Stomach (tissue), 4 donors: ENCODE measurements around the gene DMC1.

Experiments
- CTCF ChIP-seq, 7 experiments: fragments of 450-650 bp in 4 of 7; fragments of 200-600 bp in 3 of 7; sonication (generic) in 3 of 7; IDR thresholded peaks; one replicate each; pipeline ENCODE4 v1.5.1; 2016 to 2019; ENCODE audit warnings: antibody characterized with exemption in 7 of 7, control low read depth in 2 of 7, mild to moderate bottlenecking in 1 of 7
- EP300 ChIP-seq: sonication (generic); formaldehyde crosslinking; IDR thresholded peaks from one replicate; pipeline ENCODE4 v1.6.1; 2017; ENCODE audit warnings: antibody characterized with exemption
- POLR2A ChIP-seq, 4 donors: fragments of 450-650 bp; IDR thresholded peaks; one replicate each; pipeline ENCODE4 v1.6.1; 2016; ENCODE audit warnings: antibody characterized with exemption in 4 of 4, control low read depth in 2 of 4, mild to moderate bottlenecking in 1 of 4, moderate library complexity in 1 of 4
- POLR2AphosphoS5 ChIP-seq, 3 donors: sonication (generic); formaldehyde crosslinking; IDR thresholded peaks; one replicate each; pipeline ENCODE4 v1.6.1; 2016; ENCODE audit warnings: antibody characterized with exemption in 3 of 3

GRCh38 chr22:38497869-38498268, 72.1 kb downstream of the DMC1 start:
- TF ChIP-seq CTCF (IDR thresholded peaks at IDR 0.05) (no peak), EP300 (no peak), POLR2AphosphoS5 (IDR thresholded peaks at IDR 0.05) (no peak), POLR2A (IDR thresholded peaks at IDR 0.05) (no peak)
